Caco-2 (cell line): ENCODE data around the gene PROSER2. TPM values are rescaled to one million over a fixed set of nuclear protein-coding genes. Genes with fewer than 3 reads are reported as not detected.

Experiments used
- BruUV-seq: library from RNA; stranded (reverse); fragments of 400-500 nt; replicated peaks from 2 replicates; lab custom pipeline; 2021; lab: Mats Ljungman, UMichigan
- CTCF ChIA-PET: fragments of 300-600 bp; sonication (Branson Sonifier 250); formaldehyde crosslinking; loops from one replicate; lab custom pipeline; 2022; ENCODE audit warnings: antibody characterized with exemption; lab: Charles Lee
- POLR2A ChIA-PET: fragments of 300-600 bp; sonication (Branson Sonifier 250); formaldehyde crosslinking; loops from one replicate; lab custom pipeline; 2022; ENCODE audit warnings: antibody characterized with exemption; lab: Charles Lee
- DNase-seq, 2 experiments: peaks; one replicate each; pipeline versions ENCODE4 v3.0.0 to v3.0.0-alpha.2; 2020 to 2022
- H3K27me3 ChIP-seq: replicated peaks from 2 replicates; pipeline ENCODE4 v1.6.0; 2011; ENCODE audit warnings: low read length; ENCODE audit not compliant: control insufficient read depth, insufficient read depth
- H3K36me3 ChIP-seq: 2 replicates; pipeline ENCODE4 v1.5.1; 2011; ENCODE audit warnings: low read length; ENCODE audit not compliant: control insufficient read depth, insufficient read depth
- H3K4me1 ChIP-seq: fragments of 250-450 bp; sonication (Bioruptor Pico); 2 replicates; pipeline ENCODE4 v1.5.1; 2020; ENCODE audit warnings: mild to moderate bottlenecking
- H3K4me3 ChIP-seq: 2 replicates; pipeline ENCODE4 v1.5.1; 2011; ENCODE audit warnings: low read depth, mild to moderate bottlenecking, control low read depth, low read length
- H3K9me3 ChIP-seq: fragments of 250-450 bp; sonication (Bioruptor Pico); 2 replicates; pipeline ENCODE4 v1.5.1; 2020; ENCODE audit warnings: mild to moderate bottlenecking, moderate library complexity
- H3K27ac Mint-ChIP-seq: one replicate; pipeline ENCODE4 v1.8.0; 2022; ENCODE audit warnings: mixed read lengths; ENCODE audit not compliant: unreplicated experiment
- H3K27me3 Mint-ChIP-seq: one replicate; pipeline ENCODE4 v1.8.0; 2022; ENCODE audit warnings: mixed read lengths; ENCODE audit not compliant: insufficient read depth, unreplicated experiment
- H3K36me3 Mint-ChIP-seq: one replicate; pipeline ENCODE4 v1.8.0; 2022; ENCODE audit warnings: mild to moderate bottlenecking, mixed read lengths; ENCODE audit not compliant: insufficient read depth, unreplicated experiment
- H3K4me1 Mint-ChIP-seq: one replicate; pipeline ENCODE4 v1.8.0; 2022; ENCODE audit warnings: low read depth, mixed read lengths; ENCODE audit not compliant: unreplicated experiment
- H3K4me3 Mint-ChIP-seq: one replicate; pipeline ENCODE4 v1.8.0; 2022; ENCODE audit warnings: mild to moderate bottlenecking, moderate library complexity, mixed read lengths; ENCODE audit not compliant: unreplicated experiment
- H3K9me3 Mint-ChIP-seq: one replicate; pipeline ENCODE4 v1.8.0; 2022; ENCODE audit warnings: mixed read lengths; ENCODE audit not compliant: unreplicated experiment
- intact Hi-C: fragments of 100-400 bp; cut with micrococcal nuclease; formaldehyde crosslinking; loops from one replicate; pipeline ENCODE4 v1.10.0; 2022; ENCODE audit not compliant: unreplicated experiment
- total RNA-seq: library from RNA; stranded (reverse); gene quantifications from 2 replicates; pipeline ENCODE4 v1.2.3, GENCODE V29; 2022
- TF ChIP-seq, protein P1 (sequence below), 2 experiments: fragments of 200-600 bp in 1 of 2; IDR thresholded peaks; 1 replicate in 1 of 2; 2 replicates in 1 of 2; pipeline versions ENCODE4 v1.5.1 to v1.8.0; 2011 to 2022; ENCODE audit warnings: antibody characterized with exemption in 1 of 2, control low read depth in 1 of 2, inconsistent platforms in 1 of 2, low read depth in 1 of 2, low read length in 1 of 2, mild to moderate bottlenecking in 1 of 2, moderate library complexity in 1 of 2; ENCODE audit not compliant: insufficient read depth in 1 of 2, severe bottlenecking in 1 of 2, unreplicated experiment in 1 of 2

The PROSER2 gene
- total RNA-seq, 1 experiment from 2014 or later, result 134 TPM

DNA sequence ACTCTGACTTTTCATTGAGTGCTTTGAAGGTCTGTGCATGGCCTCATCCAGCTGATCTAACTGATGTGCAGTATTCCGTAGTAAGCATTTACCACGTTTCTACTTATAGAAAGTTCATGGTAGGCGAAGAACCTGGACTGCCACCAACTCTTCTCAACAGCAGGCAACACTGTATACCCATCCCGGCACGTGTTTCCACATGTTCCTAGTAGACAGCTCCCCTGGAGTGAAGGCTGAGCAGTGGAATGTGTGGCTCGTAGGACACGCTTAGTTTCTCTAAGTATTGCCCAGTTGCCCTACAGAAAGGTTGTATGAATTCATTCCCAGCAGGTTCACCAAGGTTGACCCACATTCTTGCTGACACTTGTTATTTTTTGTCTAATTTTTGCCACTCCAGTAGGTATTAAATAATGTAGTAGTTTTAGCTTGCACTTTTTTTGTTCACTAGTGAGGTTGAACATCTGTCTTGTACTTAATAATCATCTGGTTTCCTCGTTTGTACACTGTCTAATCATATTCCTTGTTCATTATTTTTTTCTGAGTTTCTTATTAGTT, 15.2 kb downstream of the PROSER2 start:
- Mint-ChIP-seq H3K27me3 (no peaks in the 10 kb centered on the region), H3K36me3 (peaks cover 94% of the 10 kb centered on the region), H3K4me3 (no peak overlapping the region), H3K27ac (peak overlapping the region; percentile 54), H3K9me3 (no peaks in the 10 kb centered on the region), H3K4me1 (peaks cover 65% of the 10 kb centered on the region)
- intact Hi-C loops, result no loop called here
- Histone ChIP-seq H3K36me3 (no peaks in the 10 kb centered on the region; the same call in 1 of the 2 replicates), H3K4me1 (peaks cover 56% of the 10 kb centered on the region), H3K9me3 (no peaks in the 10 kb centered on the region), H3K27me3 (no peaks in the 10 kb centered on the region), H3K4me3 (no peak overlapping the region)
- ChIA-PET POLR2A (interaction anchor here (1.1 kb wide), 1 partner anchor 36 kb away, joined by 4 read pairs; no protein-coding TSS in a partner anchor), CTCF (no interaction called here)
- DNase-seq, result no peak
- TF ChIP-seq, protein P1, sequence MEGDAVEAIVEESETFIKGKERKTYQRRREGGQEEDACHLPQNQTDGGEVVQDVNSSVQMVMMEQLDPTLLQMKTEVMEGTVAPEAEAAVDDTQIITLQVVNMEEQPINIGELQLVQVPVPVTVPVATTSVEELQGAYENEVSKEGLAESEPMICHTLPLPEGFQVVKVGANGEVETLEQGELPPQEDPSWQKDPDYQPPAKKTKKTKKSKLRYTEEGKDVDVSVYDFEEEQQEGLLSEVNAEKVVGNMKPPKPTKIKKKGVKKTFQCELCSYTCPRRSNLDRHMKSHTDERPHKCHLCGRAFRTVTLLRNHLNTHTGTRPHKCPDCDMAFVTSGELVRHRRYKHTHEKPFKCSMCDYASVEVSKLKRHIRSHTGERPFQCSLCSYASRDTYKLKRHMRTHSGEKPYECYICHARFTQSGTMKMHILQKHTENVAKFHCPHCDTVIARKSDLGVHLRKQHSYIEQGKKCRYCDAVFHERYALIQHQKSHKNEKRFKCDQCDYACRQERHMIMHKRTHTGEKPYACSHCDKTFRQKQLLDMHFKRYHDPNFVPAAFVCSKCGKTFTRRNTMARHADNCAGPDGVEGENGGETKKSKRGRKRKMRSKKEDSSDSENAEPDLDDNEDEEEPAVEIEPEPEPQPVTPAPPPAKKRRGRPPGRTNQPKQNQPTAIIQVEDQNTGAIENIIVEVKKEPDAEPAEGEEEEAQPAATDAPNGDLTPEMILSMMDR (IDR thresholded peaks at IDR 0.05; ENCODE audit: insufficient read depth in 1 of 2, low read depth in 1 of 2, low read length in 1 of 2, severe bottlenecking in 1 of 2, unreplicated experiment in 1 of 2), result no peak
- no TSS peak for BruUV-seq

DNA sequence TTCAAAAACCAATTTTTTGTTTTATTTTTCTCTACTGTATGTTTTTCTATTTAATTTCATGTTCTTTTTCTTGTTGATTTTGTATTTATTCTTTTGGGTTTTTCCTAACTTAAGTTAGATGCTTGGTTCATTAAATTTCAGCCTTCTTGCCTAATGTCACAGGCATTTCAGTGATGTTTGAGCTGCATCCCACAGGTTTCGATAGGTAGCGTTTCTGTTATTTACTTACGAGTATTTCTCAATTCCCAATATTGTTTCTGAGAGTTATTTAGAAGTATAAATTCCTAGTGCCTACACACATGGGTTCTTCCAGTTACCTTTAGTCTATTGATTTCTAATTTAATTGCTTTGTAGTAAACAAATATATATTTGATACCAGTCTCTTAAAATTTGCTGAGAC, 18.2 kb downstream of the PROSER2 start:
- DNase-seq, result no peak
- Histone ChIP-seq H3K9me3 (no peaks in the 10 kb centered on the region), H3K4me1 (peaks cover 64% of the 10 kb centered on the region), H3K36me3 (peaks cover 1% of the 10 kb centered on the region; the same call in 1 of the 2 replicates), H3K4me3 (no peak overlapping the region), H3K27me3 (no peaks in the 10 kb centered on the region)
- Mint-ChIP-seq H3K4me1 (peaks cover 62% of the 10 kb centered on the region), H3K4me3 (no peak overlapping the region), H3K36me3 (peaks cover 89% of the 10 kb centered on the region), H3K9me3 (no peaks in the 10 kb centered on the region), H3K27ac (peak overlapping the region; percentile 4), H3K27me3 (no peaks in the 10 kb centered on the region)
- no TSS peak for BruUV-seq
- ChIA-PET POLR2A (no interaction called here), CTCF (no interaction called here)
- intact Hi-C loops, result no loop called here
- TF ChIP-seq, protein P1 (IDR thresholded peaks at IDR 0.05; ENCODE audit: insufficient read depth in 1 of 2, low read depth in 1 of 2, low read length in 1 of 2, severe bottlenecking in 1 of 2, unreplicated experiment in 1 of 2), result no peak

DNA sequence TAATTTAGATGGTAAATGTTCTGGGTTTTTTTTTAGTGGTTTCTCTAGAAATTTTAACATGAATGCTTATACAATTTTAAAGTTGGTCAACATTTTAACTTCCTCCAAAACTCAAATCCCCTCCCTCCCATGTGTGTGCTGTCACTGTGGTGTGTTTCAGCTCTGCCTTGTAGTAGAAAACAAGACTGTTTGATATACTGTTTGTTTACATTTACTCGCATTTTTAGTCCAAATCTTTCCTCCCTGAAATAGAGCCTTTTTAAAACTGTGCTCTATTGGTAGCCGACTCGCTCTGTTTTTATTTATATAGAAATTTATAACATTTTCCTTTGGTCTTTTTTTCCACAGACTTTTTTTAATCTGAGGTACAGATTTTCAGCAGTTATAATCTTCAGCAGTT, 19.3 kb downstream of the PROSER2 start:
- H3K27me3 Mint-ChIP-seq, result no peaks in the 10 kb centered on the region
- no peak overlapping the region for H3K4me3 ChIP-seq
- no peaks in the 10 kb centered on the region for H3K27me3 ChIP-seq
- peaks cover 1% of the 10 kb centered on the region; the same call in 1 of the 2 replicates for H3K36me3 ChIP-seq
- no peak overlapping the region for H3K4me3 Mint-ChIP-seq
- H3K27ac Mint-ChIP-seq, result peak overlapping the region; percentile 4
- ChIA-PET POLR2A (no interaction called here), CTCF (no interaction called here)
- peaks cover 63% of the 10 kb centered on the region for H3K4me1 ChIP-seq
- peaks cover 62% of the 10 kb centered on the region for H3K4me1 Mint-ChIP-seq
- no TSS peak for BruUV-seq
- intact Hi-C loops, result no loop called here
- no peaks in the 10 kb centered on the region for H3K9me3 ChIP-seq
- no peak for DNase-seq
- peaks cover 89% of the 10 kb centered on the region for H3K36me3 Mint-ChIP-seq
- peaks cover 2% of the 10 kb centered on the region for H3K9me3 Mint-ChIP-seq
- TF ChIP-seq, protein P1 (IDR thresholded peaks at IDR 0.05; ENCODE audit: insufficient read depth in 1 of 2, low read depth in 1 of 2, low read length in 1 of 2, severe bottlenecking in 1 of 2, unreplicated experiment in 1 of 2), result no peak
